WERI-Rb-1 (cell line): ENCODE data around the gene GH1.

Source experiments
- DNase-seq: peaks from one replicate; pipeline ENCODE4 v3.0.0-alpha.2; 2020
- H3K27ac ChIP-seq: fragments of 250-450 bp; sonication (Bioruptor Pico); 2 replicates; pipeline ENCODE4 v1.5.1; 2020; ENCODE audit warnings: mild to moderate bottlenecking, moderate library complexity
- H3K27me3 ChIP-seq: fragments of 250-450 bp; sonication (Bioruptor Pico); 2 replicates; pipeline ENCODE4 v1.5.1; 2021; ENCODE audit warnings: mild to moderate bottlenecking, low read depth, moderate library complexity; ENCODE audit not compliant: insufficient read depth, severe bottlenecking
- H3K36me3 ChIP-seq: fragments of 250-450 bp; sonication (Bioruptor Pico); 2 replicates; pipeline ENCODE4 v1.5.1; 2020; ENCODE audit warnings: mild to moderate bottlenecking, moderate library complexity
- H3K4me3 ChIP-seq: 2 replicates; pipeline ENCODE4 v1.5.1; 2011; ENCODE audit warnings: low read depth, mild to moderate bottlenecking, control low read depth, low read length
- H3K9me3 ChIP-seq: fragments of 250-450 bp; sonication (Bioruptor Pico); 2 replicates; pipeline ENCODE4 v1.5.1; 2021; ENCODE audit warnings: mild to moderate bottlenecking, moderate library complexity; ENCODE audit not compliant: severe bottlenecking
- CTCF ChIP-seq: IDR thresholded peaks from 2 replicates; pipeline ENCODE4 v1.5.1; 2011; ENCODE audit warnings: low read depth, mild to moderate bottlenecking, control low read depth, inconsistent platforms, low read length

GH1 gene

GRCh38 chr17:63946440-63947363, 28.1 kb upstream of the GH1 start:
- Histone ChIP-seq H3K27ac (peak overlapping the region; percentile 35; the same call in 1 of the 2 replicates), H3K36me3 (no peaks in the 10 kb centered on the region), H3K4me3 (no peak overlapping the region), H3K9me3 (no peaks in the 10 kb centered on the region), H3K27me3 (no peaks in the 10 kb centered on the region)
- TF ChIP-seq CTCF = peak; percentile 97
- peak; percentile 80 for DNase-seq

GRCh38 chr17:63945784-63946439, 27.3 kb upstream of the GH1 start:
- H3K27me3 ChIP-seq = no peaks in the 10 kb centered on the region
- H3K36me3 ChIP-seq = no peaks in the 10 kb centered on the region
- no peak overlapping the region for H3K4me3 ChIP-seq
- no peak for DNase-seq
- no peak overlapping the region for H3K27ac ChIP-seq
- H3K9me3 ChIP-seq = no peaks in the 10 kb centered on the region
- TF ChIP-seq CTCF = no peak

DNA sequence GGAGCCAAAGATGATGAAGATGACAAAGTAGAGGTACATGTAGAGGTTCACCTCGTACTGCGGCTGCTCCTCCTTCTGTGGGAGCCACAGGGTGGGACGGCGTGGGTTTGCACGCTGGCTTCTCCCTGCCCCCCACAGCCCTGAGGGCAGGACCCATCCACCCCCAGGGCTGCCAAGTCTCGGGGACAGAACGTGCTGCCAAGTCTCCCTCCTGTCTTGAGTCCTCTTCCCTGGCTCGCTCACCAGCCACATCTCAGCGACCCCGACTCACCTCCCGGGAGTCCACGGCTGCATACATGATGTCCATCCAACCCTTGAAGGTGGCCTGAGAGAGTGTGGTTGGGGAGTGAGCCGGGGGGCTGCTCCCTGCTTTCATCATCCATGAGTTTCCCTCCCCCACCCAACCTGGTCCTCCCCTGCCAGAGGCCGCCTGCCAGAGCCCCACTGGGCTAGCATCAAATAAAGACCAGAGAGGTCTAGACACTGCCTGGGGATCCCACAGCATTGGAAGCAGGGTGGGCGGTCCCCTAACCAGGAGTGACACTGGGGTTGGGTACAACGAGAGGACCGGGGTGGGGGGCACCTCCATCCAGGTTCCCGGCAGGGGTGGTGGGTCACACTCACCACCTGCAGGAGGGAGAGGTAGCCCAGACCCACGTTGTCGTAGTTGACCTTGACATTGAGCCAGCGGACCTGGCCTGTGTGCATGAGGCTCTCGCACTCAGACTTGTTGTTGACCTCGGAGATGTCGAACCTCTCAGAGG, 26.3 kb upstream of the GH1 start:
- Histone ChIP-seq H3K9me3 (no peaks in the 10 kb centered on the region), H3K27ac (no peak overlapping the region), H3K4me3 (no peak overlapping the region), H3K36me3 (no peaks in the 10 kb centered on the region), H3K27me3 (no peaks in the 10 kb centered on the region)
- no peak for TF ChIP-seq CTCF
- no peak for DNase-seq

- peak; percentile 11; the same call in 1 of the 2 replicates for TF ChIP-seq CTCF
- H3K4me3 ChIP-seq = no peak overlapping the region
- DNase-seq = no peak
- no peaks in the 10 kb centered on the region for H3K27me3 ChIP-seq
- no peaks in the 10 kb centered on the region for H3K36me3 ChIP-seq
- H3K9me3 ChIP-seq = no peaks in the 10 kb centered on the region
- no peak overlapping the region for H3K27ac ChIP-seq
These were observed 25.1 kb upstream of the GH1 start for GRCh38 chr17:63943745-63944144.

DNA sequence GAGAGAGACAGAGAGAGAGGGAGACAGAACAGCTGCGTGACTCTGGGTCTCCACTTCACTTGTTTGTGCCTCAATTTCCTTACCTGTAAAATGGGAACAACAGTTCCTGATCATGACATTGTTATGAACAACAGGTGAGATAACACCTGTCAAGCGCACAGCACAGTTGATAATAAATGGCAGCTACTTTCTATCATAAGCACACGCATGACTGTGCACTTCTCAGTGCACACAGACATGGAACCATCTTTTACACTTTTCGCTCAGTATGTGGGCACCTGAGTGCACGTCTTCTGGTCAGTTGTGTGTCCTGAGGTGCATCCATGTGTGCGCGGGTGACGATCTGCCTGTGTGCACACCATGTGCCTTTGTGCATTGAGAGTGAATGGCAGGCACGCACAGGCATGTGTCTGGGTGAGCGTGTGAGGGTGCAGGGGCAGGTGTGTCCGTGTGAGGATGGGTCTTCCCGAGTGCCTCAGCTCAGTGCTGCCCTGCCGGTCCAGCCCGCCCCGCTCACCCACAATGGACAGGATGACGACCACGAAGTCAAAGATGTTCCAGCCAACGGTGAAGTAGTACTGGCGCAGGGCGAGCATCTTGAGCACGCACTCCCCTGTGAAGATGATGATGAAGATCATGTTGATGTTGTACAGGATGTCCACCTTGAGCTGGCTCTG, 23.8 kb upstream of the GH1 start:
- no peaks in the 10 kb centered on the region for H3K9me3 ChIP-seq
- H3K36me3 ChIP-seq = no peaks in the 10 kb centered on the region
- H3K27ac ChIP-seq = no peak overlapping the region
- no peaks in the 10 kb centered on the region for H3K27me3 ChIP-seq
- no peak for DNase-seq
- H3K4me3 ChIP-seq = no peak overlapping the region
- no peak for TF ChIP-seq CTCF
